K562 (cell line): ENCODE results near the gene ASIC3. TPM values are rescaled to one million over a fixed set of nuclear protein-coding genes. Genes with fewer than 3 reads are reported as not detected.

ENCODE experiments used
- ATAC-seq: fragments of 200-7000 bp; cut with Tn5 transposase; 3 replicates; pipeline ENCODE4 v1.9.1; 2020; ENCODE audit warnings: moderate library complexity
- BruUV-seq: library from RNA; stranded (reverse); fragments of 400-500 nt; replicated peaks from 2 replicates; lab custom pipeline; 2021; lab: Mats Ljungman, UMichigan
- CTCF ChIA-PET: fragments of 300-600 bp; formaldehyde crosslinking; extraction: SDS; loops from one replicate; lab custom pipeline; 2021; ENCODE audit warnings: low intra/inter-chr PET ratio; lab: Yijun Ruan, JAX
- POLR2A ChIA-PET: fragments of 300-600, 350-650 bp; sonication (Branson Sonifier 250); formaldehyde crosslinking; extraction: SDS; loops from one replicate; lab custom pipeline; 2021; ENCODE audit warnings: antibody characterized with exemption, inconsistent platforms; lab: Yijun Ruan, JAX
- DNase-seq, 4 experiments: peaks; one replicate each; pipeline versions ENCODE4 v3.0.0 to v3.0.0-alpha.2; 2011 to 2018; ENCODE audit warnings: low spot score in 3 of 4, mixed read lengths in 3 of 4; ENCODE audit errors: extremely low read depth in 1 of 4
- FAIRE-seq: peaks from 2 replicates; lab custom pipeline; 2011; peaks lifted over from hg19 to GRCh38; lab: Jason Lieb, UNC
- H2AFZ ChIP-seq: 2 replicates; pipeline ENCODE4 v1.6.0; 2011; ENCODE audit warnings: low read depth, low read length, control low read depth, inconsistent platforms
- H3K27ac ChIP-seq: fragments of 200-600 bp; 3 replicates; pipeline ENCODE4 v1.8.0; 2011; ENCODE audit warnings: low read depth, mild to moderate bottlenecking, control low read depth, inconsistent platforms, low read length, moderate library complexity, mixed read lengths; ENCODE audit errors: extremely low read depth
- H3K27me3 ChIP-seq, 2 experiments: fragments of 300-600 bp in 1 of 2; 2 replicates in 1 of 2; 3 replicates in 1 of 2; pipeline versions ENCODE4 v1.6.0 to v1.8.0; 2011; ENCODE audit warnings: inconsistent platforms in 2 of 2, low read length in 2 of 2, mild to moderate bottlenecking in 1 of 2, mixed read lengths in 1 of 2, moderate library complexity in 1 of 2; ENCODE audit not compliant: control insufficient read depth in 2 of 2, insufficient read depth in 2 of 2
- H3K36me3 ChIP-seq: fragments of 300-600 bp; 3 replicates; pipeline ENCODE4 v1.8.0; 2011; ENCODE audit warnings: mild to moderate bottlenecking, low read length, inconsistent platforms; ENCODE audit not compliant: control insufficient read depth, insufficient read depth
- H3K4me1 ChIP-seq, 2 experiments: fragments of 200-600 bp in 1 of 2; replicated peaks in 1 of 2; 2 replicates in 1 of 2; 3 replicates in 1 of 2; pipeline versions ENCODE4 v1.5.1 to v1.8.0; 2011; ENCODE audit warnings: inconsistent platforms in 2 of 2, low read length in 2 of 2, mild to moderate bottlenecking in 1 of 2, mixed read lengths in 1 of 2, moderate library complexity in 1 of 2; ENCODE audit not compliant: control insufficient read depth in 2 of 2, insufficient read depth in 2 of 2
- H3K4me2 ChIP-seq: 2 replicates; pipeline ENCODE4 v1.6.1; 2011; ENCODE audit warnings: low read length, control low read depth, inconsistent platforms, mixed read lengths; ENCODE audit not compliant: insufficient read depth
- H3K4me3 ChIP-seq: fragments of 200-600 bp; sonication (generic), shearing (Covaris generic); 2 replicates; pipeline ENCODE4 v1.5.1; 2016; ENCODE audit warnings: control low read depth, inconsistent platforms
- H3K79me2 ChIP-seq: fragments of 200-600 bp; 3 replicates; pipeline ENCODE4 v1.8.0; 2011; ENCODE audit warnings: low read length, inconsistent platforms; ENCODE audit not compliant: control insufficient read depth, insufficient read depth
- H3K9ac ChIP-seq, 2 experiments: 2 replicates each; pipeline versions ENCODE4 v1.6.0 to v1.6.1; 2011; ENCODE audit warnings: low read depth in 2 of 2, low read length in 2 of 2, control low read depth in 1 of 2, inconsistent platforms in 1 of 2, mild to moderate bottlenecking in 1 of 2, mixed read lengths in 1 of 2; ENCODE audit not compliant: insufficient read depth in 1 of 2
- H3K9me1 ChIP-seq: one replicate; pipeline ENCODE4 v1.6.0; 2011; ENCODE audit warnings: inconsistent platforms, mild to moderate bottlenecking, low read length, moderate library complexity; ENCODE audit not compliant: control insufficient read depth, insufficient read depth
- H3K9me3 ChIP-seq: replicated peaks from 2 replicates; pipeline ENCODE4 v1.5.1; 2011; ENCODE audit warnings: low read depth, low read length, inconsistent platforms; ENCODE audit not compliant: control insufficient read depth, insufficient read depth
- H4K20me1 ChIP-seq: replicated peaks from 2 replicates; pipeline ENCODE4 v1.6.1; 2011; ENCODE audit warnings: low read length, inconsistent platforms, mixed read lengths; ENCODE audit not compliant: control insufficient read depth, insufficient read depth
- CHD1 ChIP-seq: fragments of 200-600 bp; sonication (generic); IDR thresholded peaks from one replicate; pipeline ENCODE4 v1.6.1; 2012; ENCODE audit warnings: mild to moderate bottlenecking, moderate library complexity, low read length, inconsistent platforms
- CHD2 ChIP-seq: IDR thresholded peaks from 2 replicates; pipeline ENCODE4 v1.6.1; 2011; ENCODE audit warnings: low read depth, low read length
- CLOCK ChIP-seq: fragments of 250-450 bp; sonication (Bioruptor Pico); IDR thresholded peaks from 2 replicates; pipeline ENCODE4 v1.4.0; 2020; ENCODE audit warnings: mild to moderate bottlenecking, moderate library complexity, borderline replicate concordance
- E2F8 ChIP-seq: fragments of 450-650 bp; IDR thresholded peaks from 2 replicates; pipeline ENCODE4 v1.7.1; 2018; ENCODE audit warnings: mild to moderate bottlenecking, low read depth; ENCODE audit not compliant: partially characterized antibody
- HNRNPUL1 ChIP-seq: fragments of 200-400 bp; formaldehyde crosslinking; IDR thresholded peaks from 2 replicates; pipeline ENCODE4 v1.6.1; 2017; ENCODE audit warnings: low read length
- IFI16 ChIP-seq: fragments of 250-450 bp; sonication (Bioruptor Pico); IDR thresholded peaks from 2 replicates; pipeline ENCODE4 v2.1.2; 2022; ENCODE audit warnings: mild to moderate bottlenecking, inconsistent platforms
- NCOA6 ChIP-seq: fragments of 450-650 bp; IDR thresholded peaks from 2 replicates; pipeline ENCODE4 v1.6.1; 2017; ENCODE audit warnings: mild to moderate bottlenecking
- SPI1 ChIP-seq: IDR thresholded peaks from 2 replicates; pipeline ENCODE4 v1.6.1; 2011; ENCODE audit warnings: low read depth, low read length, control low read depth, borderline replicate concordance
- SREBF2 ChIP-seq: sonication (generic); formaldehyde crosslinking; IDR thresholded peaks from 2 replicates; pipeline ENCODE4 v1.4.0; 2020; ENCODE audit warnings: mild to moderate bottlenecking, missing genetic modification reagents
- TSC22D4 ChIP-seq: fragments of 450-650 bp; IDR thresholded peaks from 2 replicates; pipeline ENCODE4 v1.6.1; 2016; ENCODE audit warnings: missing genetic modification characterization, missing biosample characterization, control low read depth
- ZC3H4 ChIP-seq: sonication (generic); formaldehyde crosslinking; IDR thresholded peaks from 2 replicates; pipeline ENCODE4 v1.9.0; 2021; ENCODE audit warnings: missing genetic modification reagents, borderline replicate concordance
- ZNF124 ChIP-seq: sonication (generic); formaldehyde crosslinking; IDR thresholded peaks from 2 replicates; pipeline ENCODE4 v1.8.1; 2022; ENCODE audit warnings: missing genetic modification reagents
- ZNF324 ChIP-seq: fragments of 250-450 bp; sonication (Bioruptor Pico); IDR thresholded peaks from 2 replicates; pipeline ENCODE4 v1.4.0; 2020; ENCODE audit warnings: mild to moderate bottlenecking
- ZNF561 ChIP-seq: fragments of 450-650 bp; formaldehyde crosslinking; conservative IDR thresholded peaks from 2 replicates; pipeline ENCODE4 v1.4.0; 2020; ENCODE audit warnings: mild to moderate bottlenecking, moderate library complexity
- ZNF75A ChIP-seq: fragments of 450-650 bp; formaldehyde crosslinking; IDR thresholded peaks from 2 replicates; pipeline ENCODE4 v1.4.0; 2020; ENCODE audit warnings: mild to moderate bottlenecking
- ZNF77 ChIP-seq: fragments of 250-450 bp; sonication (Bioruptor Pico); IDR thresholded peaks from 2 replicates; pipeline ENCODE4 v1.5.0; 2020
- WGBS: fragments of 100-300 bp; shearing (Covaris generic); methylation state at CpG from one replicate; pipeline ENCODE4 v1.1.6; 2016; ENCODE audit warnings: low coverage, mixed read lengths; ENCODE audit not compliant: insufficient coverage; ENCODE audit errors: missing lambda C conversion rate; 5-methylcytosine and 5-hydroxymethylcytosine counted together
- in situ Hi-C: fragments of 300-500 bp; cut with MboI; formaldehyde crosslinking; loops from 4 replicates; pipeline ENCODE4 v1.15.0; 2018; ENCODE audit warnings: inconsistent platforms, mixed read lengths
- intact Hi-C: fragments of 100-400 bp; cut with micrococcal nuclease; formaldehyde crosslinking; loops from 2 replicates; pipeline ENCODE4 v1.14.2; 2022
- polyA plus RNA-seq, 8 experiments: library from polyadenylated mRNA; depleted of rRNA in 4 of 8; stranded (reverse) in 5 of 8; unstranded in 3 of 8; fragments of >200 nt; fragmentation: Nextera tagmentation in 2 of 8; fragmentation: Illumina TruSeq in 1 of 8; extraction: Ambion mirVana in 2 of 8; extraction: Trizol in 1 of 8; gene quantifications; 2 replicates each; pipeline versions ENCODE4 v1.2.1 to v1.2.3, GENCODE V29; 2011 to 2014; ENCODE audit warnings: inconsistent platforms in 1 of 8, missing spikeins in 1 of 8
- total RNA-seq, 7 experiments: library from RNA; depleted of rRNA in 6 of 7; stranded (reverse); fragments of >200 nt in 6 of 7; fragmentation: Illumina TruSeq in 2 of 7; extraction: Trizol in 2 of 7; gene quantifications; 2 replicates each; pipeline versions ENCODE4 v1.2.1 to v1.2.3, GENCODE V29; 2011 to 2021; ENCODE audit warnings: low replicate concordance in 1 of 7

Gene ASIC3
- total and polyA plus RNA-seq, 9 of the 15 experiments (the other 6 are each of a cell fraction or from before 2014, with no cell fraction given) = 0.11 to 5.0 (median 0.87) TPM

GRCh38 chr7:151056666-151057505 is 8.6 kb downstream of the ASIC3 start (continued):
- TF ChIP-seq E2F8 (no peak), ZNF77 (CRISPR knock-in tag) (no peak), CHD2 (no peak)

DNA sequence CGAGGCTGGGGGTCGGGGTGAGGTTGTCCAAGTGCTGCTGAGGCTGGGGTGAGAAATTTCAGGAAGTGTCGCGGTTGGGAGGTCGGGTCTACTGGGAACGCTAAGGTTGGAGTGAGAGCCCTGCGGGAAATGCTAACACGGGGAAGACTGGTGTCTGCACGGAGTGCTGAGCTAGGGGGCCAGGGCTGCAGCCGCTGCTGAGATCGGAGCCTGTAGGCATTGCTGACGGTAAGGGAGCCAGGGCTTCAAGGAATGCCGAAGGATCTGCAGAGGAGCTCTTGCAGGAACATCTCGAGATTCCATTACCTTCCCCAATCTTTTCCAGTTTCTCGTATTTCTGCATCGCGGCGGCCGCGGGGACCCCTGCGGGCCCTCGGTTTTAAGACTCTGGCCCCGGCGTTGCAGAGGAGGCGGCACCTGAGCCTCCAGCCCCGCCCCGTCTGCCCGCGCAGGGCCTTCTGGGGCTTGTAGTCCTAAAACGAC is 9.2 kb downstream of the ASIC3 start, which contains the start of gene CDK5:
CDK5 (minus strand) TSS at position 392 of the 483 bp plus-strand sequence; CDS start at position 343, 49 bp downstream.
- H3K9me3 ChIP-seq = no peaks in the 10 kb centered on the region
- peaks cover 54 to 71% of the 10 kb centered on the region in 2 experiments for H3K4me1 ChIP-seq
- ChIA-PET POLR2A (interaction anchor here (1.1 kb wide), 1 partner anchor 29 kb away, joined by 5 read pairs; the partner anchor contains the start of gene ABCB8), CTCF (interaction anchor here (2.9 kb wide), 1 partner anchor 29 kb away, joined by 14 read pairs; the partner anchor contains the start of gene ABCB8)
- peak within 1 kb of the TSS; percentile 91 for H2AFZ ChIP-seq
- no TSS peak for BruUV-seq
- peak within 1 kb of the TSS; percentile 94 for H3K4me2 ChIP-seq
- H3K9me1 ChIP-seq = no peaks in the 10 kb centered on the region
- WGBS = 3% methylated on average over 30 of the region's 30 CpGs
- peaks cover 7% of the 10 kb centered on the region; the same call in 2 of the 3 replicates for H3K36me3 ChIP-seq
- H4K20me1 ChIP-seq = peaks cover 10% of the 10 kb centered on the region
- intact Hi-C loops = no loop called here
- ATAC-seq = peak; percentile 4
- H3K27me3 ChIP-seq = no peaks in the 10 kb centered on the region
- no peak for DNase-seq
- H3K9ac ChIP-seq = peak within 1 kb of the TSS; percentile 85 to 91
- H3K4me3 ChIP-seq = peak within 1 kb of the TSS; percentile 84
- H3K27ac ChIP-seq = peak within 1 kb of the TSS; percentile 90
- FAIRE-seq = no peak
- in situ Hi-C loops = no loop called here
- H3K79me2 ChIP-seq = peaks cover 38% of the 10 kb centered on the region
- TF ChIP-seq CHD1 = peak; percentile 28
- no peak for TF ChIP-seq TSC22D4 (tag)
- TF ChIP-seq ZC3H4 (CRISPR knock-in tag) = peak; percentile 82; the same call in 1 of the 2 replicates
- no peak for TF ChIP-seq ZNF324 (CRISPR knock-in tag)
- TF ChIP-seq NCOA6 = no peak
- TF ChIP-seq SPI1 = peak; percentile 72; the same call in 1 of the 2 replicates
- TF ChIP-seq SREBF2 = 0 out of 2 replicates have a peak, but pooled peaks have one; percentile 10
- TF ChIP-seq ZNF561 (CRISPR knock-in tag) = no peak
- TF ChIP-seq HNRNPUL1 = no peak
- no peak for TF ChIP-seq IFI16 (CRISPR knock-in tag)
- TF ChIP-seq ZNF124 (CRISPR knock-in tag) = no peak
- 0 out of 2 replicates have a peak, but pooled peaks have one; percentile 21 for TF ChIP-seq CLOCK
- TF ChIP-seq ZNF75A (CRISPR knock-in tag) = 0 out of 2 replicates have a peak, but pooled peaks have one; percentile 53
